A673 (cell line): ENCODE results near the gene CTNNA3.

Experiments used
- EZH2 ChIP-seq: fragments of 200-600 bp; sonication (generic); IDR thresholded peaks from 2 replicates; pipeline ENCODE4 v1.6.1; 2017; ENCODE audit warnings: borderline replicate concordance, low read depth, mild to moderate bottlenecking, mixed read lengths, antibody characterized with exemption, low read length; ENCODE audit not compliant: poor library complexity, severe bottlenecking
- TF ChIP-seq, protein P1 (sequence below): fragments of 300-800, 200-600 bp; sonication (generic); conservative IDR thresholded peaks from 2 replicates; pipeline ENCODE4 v1.5.1; 2017; ENCODE audit warnings: low read depth, mild to moderate bottlenecking, antibody characterized with exemption, low read length, moderate library complexity, mixed read lengths

DNA sequence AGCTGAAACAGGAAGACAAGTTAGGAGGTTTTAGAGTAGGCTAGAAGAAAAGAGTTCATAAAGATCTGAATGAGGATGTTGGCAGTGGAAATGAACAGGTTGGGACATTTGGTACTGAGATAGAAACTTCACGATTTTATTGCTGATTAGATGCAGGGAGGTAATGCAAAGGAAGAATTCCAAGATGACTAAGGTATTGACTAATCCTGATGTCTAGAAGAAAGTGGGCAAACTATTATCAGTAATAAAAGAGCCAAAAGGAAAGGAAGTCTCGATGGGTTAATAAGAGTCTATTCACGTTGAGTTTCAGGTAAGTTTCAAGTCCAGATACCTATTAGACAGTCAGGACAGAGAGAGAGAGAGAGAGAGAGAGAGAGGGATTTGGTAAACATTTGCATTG is 1401.5 kb downstream of the CTNNA3 start:
- TF ChIP-seq, protein P1, sequence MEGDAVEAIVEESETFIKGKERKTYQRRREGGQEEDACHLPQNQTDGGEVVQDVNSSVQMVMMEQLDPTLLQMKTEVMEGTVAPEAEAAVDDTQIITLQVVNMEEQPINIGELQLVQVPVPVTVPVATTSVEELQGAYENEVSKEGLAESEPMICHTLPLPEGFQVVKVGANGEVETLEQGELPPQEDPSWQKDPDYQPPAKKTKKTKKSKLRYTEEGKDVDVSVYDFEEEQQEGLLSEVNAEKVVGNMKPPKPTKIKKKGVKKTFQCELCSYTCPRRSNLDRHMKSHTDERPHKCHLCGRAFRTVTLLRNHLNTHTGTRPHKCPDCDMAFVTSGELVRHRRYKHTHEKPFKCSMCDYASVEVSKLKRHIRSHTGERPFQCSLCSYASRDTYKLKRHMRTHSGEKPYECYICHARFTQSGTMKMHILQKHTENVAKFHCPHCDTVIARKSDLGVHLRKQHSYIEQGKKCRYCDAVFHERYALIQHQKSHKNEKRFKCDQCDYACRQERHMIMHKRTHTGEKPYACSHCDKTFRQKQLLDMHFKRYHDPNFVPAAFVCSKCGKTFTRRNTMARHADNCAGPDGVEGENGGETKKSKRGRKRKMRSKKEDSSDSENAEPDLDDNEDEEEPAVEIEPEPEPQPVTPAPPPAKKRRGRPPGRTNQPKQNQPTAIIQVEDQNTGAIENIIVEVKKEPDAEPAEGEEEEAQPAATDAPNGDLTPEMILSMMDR = no peak
- TF ChIP-seq EZH2 = no peak
